Measurements from ENCODE around the gene TMCC2. TPM values are rescaled to one million over a fixed set of nuclear protein-coding genes. Genes with fewer than 3 reads are reported as not detected.

TMCC2 gene
- total RNA-seq, 2 donors from 2014 or later, result 1.5 to 10.6 TPM

GRCh38 chr1:205245096-205245495, 17.4 kb downstream of the TMCC2 start:
- H3K27ac ChIP-seq, result no peak overlapping the region
- no peaks in the 10 kb centered on the region for H3K9me3 ChIP-seq
- no peak for DNase-seq (ENCODE audit: low spot score)
- H3K4me3 ChIP-seq, result no peak overlapping the region
- no peak for TF ChIP-seq CTCF (IDR thresholded peaks at IDR 0.05)
- TF ChIP-seq POLR2A (IDR thresholded peaks at IDR 0.05), result no peak
- peaks cover 2% of the 10 kb centered on the region for H3K4me1 ChIP-seq (replicated peaks)
- no peaks in the 10 kb centered on the region for H3K36me3 ChIP-seq
- intact Hi-C loops (cut with DNase I), result no loop called here
- H3K27me3 ChIP-seq (replicated peaks; ENCODE audit: insufficient read depth), result no peaks in the 10 kb centered on the region
- WGBS, result 88% methylated on average over 7 of the region's 7 CpGs

- intact Hi-C loops (cut with DNase I), result no loop called here
- Histone ChIP-seq H3K9me3 (no peaks in the 10 kb centered on the region), H3K4me1 (replicated peaks) (peaks cover 2% of the 10 kb centered on the region), H3K4me3 (no peak overlapping the region), H3K27me3 (replicated peaks; ENCODE audit: insufficient read depth) (no peaks in the 10 kb centered on the region), H3K36me3 (no peaks in the 10 kb centered on the region), H3K27ac (no peak overlapping the region)
- no peak for DNase-seq (ENCODE audit: low spot score)
- TF ChIP-seq CTCF (IDR thresholded peaks at IDR 0.05) (no peak), POLR2A (IDR thresholded peaks at IDR 0.05) (no peak), POLR2AphosphoS5 (IDR thresholded peaks at IDR 0.05) (no peak)
- 62% methylated on average over 10 of the region's 10 CpGs for WGBS
Measured at GRCh38 chr1:205246351-205247119, 18.8 kb downstream of the TMCC2 start.

- peaks cover 2% of the 10 kb centered on the region for H3K4me1 ChIP-seq (replicated peaks)
- TF ChIP-seq POLR2AphosphoS5 (IDR thresholded peaks at IDR 0.05), result no peak
- no peak for TF ChIP-seq CTCF (IDR thresholded peaks at IDR 0.05)
- H3K27me3 ChIP-seq (replicated peaks; ENCODE audit: insufficient read depth), result no peaks in the 10 kb centered on the region
- H3K27ac ChIP-seq, result no peak overlapping the region
- H3K4me3 ChIP-seq, result no peak overlapping the region
- no peaks in the 10 kb centered on the region for H3K9me3 ChIP-seq
- no peak for DNase-seq (ENCODE audit: low spot score)
- WGBS, result 36% methylated on average over 9 of the region's 9 CpGs
- intact Hi-C loops (cut with DNase I), result no loop called here
- no peaks in the 10 kb centered on the region for H3K36me3 ChIP-seq
Measured at GRCh38 chr1:205247130-205247921, 19.6 kb downstream of the TMCC2 start.

- Histone ChIP-seq H3K4me3 (no peak overlapping the region), H3K27me3 (replicated peaks; ENCODE audit: insufficient read depth) (no peaks in the 10 kb centered on the region), H3K9me3 (no peaks in the 10 kb centered on the region), H3K36me3 (no peaks in the 10 kb centered on the region), H3K27ac (no peak overlapping the region), H3K4me1 (replicated peaks) (peaks cover 2% of the 10 kb centered on the region)
- peak; percentile 55 for DNase-seq (ENCODE audit: low spot score)
- intact Hi-C loops (cut with DNase I), result no loop called here
- TF ChIP-seq POLR2A (IDR thresholded peaks at IDR 0.05), result no peak
- TF ChIP-seq CTCF (IDR thresholded peaks at IDR 0.05), result no peak
- TF ChIP-seq POLR2AphosphoS5 (IDR thresholded peaks at IDR 0.05), result no peak
- WGBS, result 35% methylated on average over 11 of the region's 11 CpGs
Measured at GRCh38 chr1:205248793-205249601, 21.3 kb downstream of the TMCC2 start.

Measured in prostate gland (tissue), 2 donors.